Measurements from ENCODE around the gene BET1L. TPM values are rescaled to one million over a fixed set of nuclear protein-coding genes. Genes with fewer than 3 reads are reported as not detected.

Gene BET1L, protein sequence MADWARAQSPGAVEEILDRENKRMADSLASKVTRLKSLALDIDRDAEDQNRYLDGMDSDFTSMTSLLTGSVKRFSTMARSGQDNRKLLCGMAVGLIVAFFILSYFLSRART
- total RNA-seq: 13.7 and 13.9 TPM in 2 replicates

DNA sequence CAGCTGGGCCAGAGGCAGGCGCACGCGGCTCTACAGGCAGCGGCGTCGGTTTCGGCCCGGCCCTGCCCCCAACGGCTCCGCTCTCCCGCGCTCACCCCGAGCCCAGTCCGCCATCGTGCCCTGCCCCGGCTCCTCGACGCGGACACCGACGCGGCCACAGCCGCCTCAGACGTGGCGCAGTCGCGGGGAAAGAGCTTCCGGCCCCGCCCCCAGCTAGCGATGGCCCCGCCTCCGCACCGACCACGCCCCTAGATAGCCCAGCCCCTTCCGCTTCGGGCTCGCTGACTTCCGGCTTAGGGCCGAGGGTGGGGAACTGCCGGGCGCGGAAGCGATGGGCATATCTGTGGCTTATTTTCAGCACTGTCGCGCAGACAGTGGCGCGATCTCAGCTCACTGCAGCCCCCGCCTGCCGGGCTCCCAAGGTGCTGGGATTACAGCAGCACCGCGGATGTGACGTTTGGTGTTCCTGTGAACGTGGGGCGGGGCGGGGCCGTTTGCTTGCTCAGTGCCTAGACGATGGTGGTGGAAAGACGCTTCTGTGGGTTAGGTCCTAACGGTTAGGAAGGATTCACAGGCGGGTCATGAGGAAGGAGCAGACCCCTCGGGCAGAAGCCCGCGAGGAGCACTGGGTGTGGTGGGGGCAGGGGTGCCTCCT is at the start of gene BET1L, which contains the start of gene RIC8A:
Gene BET1L, minus strand, starts transcription at position 192 of the 655 bp plus-strand sequence. Its CDS starts 78 bp downstream, at position 114.
Gene RIC8A, plus strand, starts transcription at position 501 of the 655 bp plus-strand sequence. CDS start 1,147 bp downstream, outside the sequence.

DNA sequence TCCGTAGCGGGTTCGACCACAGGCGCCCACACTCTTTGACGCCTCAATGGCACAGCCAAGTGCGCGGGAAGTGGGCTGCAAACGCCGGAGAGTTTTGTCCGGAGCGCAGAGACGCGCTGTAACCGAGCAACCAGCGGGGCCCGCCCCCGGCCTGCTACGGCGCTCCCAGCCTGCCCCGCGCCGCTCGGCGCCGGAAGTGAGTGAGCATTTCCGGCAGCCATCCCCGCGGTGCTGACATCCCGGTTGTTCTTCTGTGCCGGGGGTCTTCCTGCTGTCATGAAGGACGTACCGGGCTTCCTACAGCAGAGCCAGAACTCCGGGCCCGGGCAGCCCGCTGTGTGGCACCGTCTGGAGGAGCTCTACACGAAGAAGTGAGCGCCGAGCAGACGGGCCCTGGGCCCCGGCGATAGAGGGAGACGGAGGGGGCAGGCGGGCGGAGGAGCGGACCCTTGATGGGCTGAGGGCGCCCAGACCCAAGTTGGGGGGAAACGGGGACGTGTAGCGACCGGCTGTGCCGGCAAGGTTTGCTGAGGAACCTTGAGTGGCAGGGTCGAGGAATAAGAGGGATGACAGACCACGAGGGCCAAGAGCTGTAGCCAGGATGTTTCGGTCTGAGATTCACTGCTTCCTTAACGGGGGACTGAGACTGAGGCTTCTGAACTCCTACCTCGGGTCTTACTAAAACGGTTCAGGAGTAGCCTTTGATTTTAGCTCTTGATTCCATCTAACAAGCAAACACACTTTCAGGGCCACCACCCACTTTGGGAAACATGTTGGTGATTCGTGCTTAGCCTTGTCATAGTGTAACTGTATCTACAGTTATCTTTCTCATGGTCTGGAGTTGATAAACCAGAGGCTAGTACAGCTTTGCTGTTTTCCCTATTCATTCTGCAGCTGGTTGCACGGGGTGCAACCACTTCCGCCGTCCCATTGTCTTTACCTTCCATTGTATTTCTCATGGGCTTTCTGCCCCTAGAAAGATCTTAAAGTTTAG is 29.9 kb upstream of the BET1L start, which contains the start of gene PSMD13:
Gene PSMD13, plus strand, starts transcription at position 203 of the 994 bp plus-strand sequence. Its CDS starts 74 bp downstream, at position 277.

DNA sequence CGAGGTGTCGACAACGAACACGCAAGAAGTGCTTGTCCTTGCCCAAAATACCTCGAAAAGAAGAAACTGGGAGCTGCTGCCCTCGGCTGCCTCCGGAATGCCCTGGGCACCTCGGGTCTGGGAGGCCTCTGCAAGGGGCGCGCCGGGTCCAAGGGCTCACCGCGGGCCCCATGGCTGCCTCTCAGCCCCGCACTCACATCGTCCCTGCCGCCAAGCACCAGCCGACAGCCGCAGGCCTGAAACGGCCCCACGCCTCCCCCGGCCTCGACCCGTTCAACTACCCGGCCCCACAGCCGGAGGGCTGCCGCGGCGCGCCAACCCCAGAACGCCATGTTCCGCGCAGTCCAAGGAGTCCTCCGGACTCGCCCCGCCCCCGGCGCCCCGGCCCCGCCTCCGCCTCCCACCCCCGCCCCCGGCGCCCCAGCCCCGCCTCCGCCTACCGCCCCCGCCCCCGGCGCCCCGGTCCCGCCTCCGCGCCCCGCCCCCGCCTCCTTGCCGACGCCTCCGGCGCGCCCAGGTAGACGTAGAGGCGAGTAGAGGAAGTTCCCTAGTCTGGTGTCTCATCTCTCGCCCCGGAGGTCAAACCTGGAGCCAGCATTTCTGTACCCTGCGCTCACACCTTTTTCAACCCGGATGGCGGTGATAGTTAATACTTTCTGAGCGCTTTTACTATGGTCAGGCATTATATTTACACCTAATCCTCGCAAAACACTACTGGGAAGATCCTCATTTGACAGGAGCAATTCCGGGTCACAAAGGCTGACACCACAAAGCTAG is 29.0 kb upstream of the BET1L start, which contains the start of gene SIRT3:
Gene SIRT3, minus strand, starts transcription at position 346 of the 777 bp plus-strand sequence. Its CDS starts 14 bp downstream, at position 332.

DNA sequence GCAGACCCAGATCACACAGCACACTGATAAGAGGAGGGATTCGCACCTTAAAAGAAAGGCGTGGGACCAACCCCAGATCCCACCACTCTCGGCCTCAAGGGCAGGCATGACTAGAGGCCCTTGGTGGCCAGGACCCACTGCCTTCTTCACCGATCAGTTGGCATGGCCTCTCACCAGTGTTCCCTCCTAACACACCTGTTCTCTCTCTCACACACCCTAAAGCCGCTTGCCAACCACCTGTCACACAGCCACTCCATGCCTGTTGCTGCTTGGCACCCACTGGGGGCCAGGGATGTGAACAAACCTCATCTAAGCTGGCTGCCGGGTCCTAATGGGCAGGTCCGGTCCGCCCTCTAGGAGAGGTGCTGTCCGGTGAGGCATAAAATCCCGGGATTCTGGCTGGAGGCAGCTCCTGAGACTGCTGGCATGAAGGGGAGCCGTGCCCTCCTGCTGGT is 14.5 kb downstream of the BET1L start, which contains the start of gene SCGB1C1:
Gene SCGB1C1, plus strand, starts transcription at position 405 of the 455 bp plus-strand sequence. Its CDS starts 22 bp downstream, at position 427.

Small RNA genes within 50 kb of the gene (small RNA-seq; reads per million reads assigned to genes)
- not detected for gene RNU6-447P

Other genes starting within 250 kb of the BET1L start
- gene SCGB1C1, start 14.3 kb downstream of the BET1L start, total RNA-seq: not detected in 2 replicates
- 86.4 and 108 TPM in 2 replicates for gene RIC8A, start 309 bp upstream of the BET1L start, total RNA-seq
- 5.6 and 8.5 TPM in 2 replicates for gene SIRT3, start 28.9 kb upstream of the BET1L start, total RNA-seq
- gene PSMD13, start 29.6 kb upstream of the BET1L start, total RNA-seq: 184 and 220 TPM in 2 replicates
- not detected in 2 replicates for gene NLRP6, start 71.0 kb upstream of the BET1L start, total RNA-seq
- gene PGGHG, start 81.7 kb upstream of the BET1L start, total RNA-seq: 8.9 and 13.2 TPM in 2 replicates
- gene IFITM5, start 92.1 kb upstream of the BET1L start, total RNA-seq: not detected in 2 replicates
- gene IFITM2, start 100.4 kb upstream of the BET1L start, total RNA-seq: 72.5 and 210 TPM in 2 replicates
- 2.5 and 10.0 TPM in 2 replicates for gene IFITM1, start 106.6 kb upstream of the BET1L start, total RNA-seq
- gene IFITM3, start 113.5 kb upstream of the BET1L start, total RNA-seq: 51.2 and 85.8 TPM in 2 replicates
- gene B4GALNT4, start 162.1 kb upstream of the BET1L start, total RNA-seq: 0.86 and 1.1 TPM in 2 replicates
- gene PKP3, start 186.8 kb upstream of the BET1L start, total RNA-seq: 0.07 and 0.13 TPM in 2 replicates
- gene SIGIRR, start 207.6 kb upstream of the BET1L start, total RNA-seq: 27.9 and 32.9 TPM in 2 replicates
- under 0.01 TPM in 1 of 2 replicates, not detected in the other for gene ANO9, start 234.6 kb upstream of the BET1L start, total RNA-seq
- 31.0 and 35.1 TPM in 2 replicates for gene PTDSS2, start 242.9 kb upstream of the BET1L start, total RNA-seq

All from thoracic aorta endothelial cell (primary cell).